ENCODE measurements around the gene CDK5RAP1. TPM values are rescaled to one million over a fixed set of nuclear protein-coding genes. Genes with fewer than 3 reads are reported as not detected.
A peak's percentile ranks its signal among the peaks of the same experiment; 100 is the strongest.

CDK5RAP1 gene
- total and polyA plus RNA-seq, 8 donors, result 8.1 to 63.9 (median 11.9) TPM

DNA sequence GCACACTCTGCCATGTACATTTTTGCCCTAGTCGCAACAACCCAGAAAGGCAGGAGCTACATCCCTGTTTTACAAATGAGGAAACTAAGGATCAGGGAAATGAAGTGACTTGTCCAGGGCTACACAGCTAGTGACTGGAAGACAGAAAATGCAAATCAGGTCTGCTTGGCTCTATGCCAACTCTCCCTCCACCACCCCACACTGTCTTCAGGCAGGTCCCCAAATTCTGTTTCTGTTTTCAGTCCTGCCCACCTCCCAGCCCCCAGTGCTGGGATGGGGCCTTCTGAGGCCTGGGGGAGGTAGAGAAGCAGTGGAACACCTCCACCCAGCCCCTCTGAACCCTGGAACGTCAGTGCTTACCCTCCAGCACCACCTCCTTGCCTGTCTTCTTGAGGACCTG is 37.2 kb upstream of the CDK5RAP1 start:
- intact Hi-C loops (cut with DNase I), result no loop called here
- H3K36me3 ChIP-seq, result no peaks in the 10 kb centered on the region
- H3K4me3 ChIP-seq, result no peak overlapping the region
- FAIRE-seq (no peak), DNase-seq (no peak), ATAC-seq (no peak)
- 93 to 98% methylated on average over 2 of the region's 2 CpGs for WGBS, 2 donors
- no peaks in the 10 kb centered on the region for H3K9me3 ChIP-seq
- TF ChIP-seq, protein P1, sequence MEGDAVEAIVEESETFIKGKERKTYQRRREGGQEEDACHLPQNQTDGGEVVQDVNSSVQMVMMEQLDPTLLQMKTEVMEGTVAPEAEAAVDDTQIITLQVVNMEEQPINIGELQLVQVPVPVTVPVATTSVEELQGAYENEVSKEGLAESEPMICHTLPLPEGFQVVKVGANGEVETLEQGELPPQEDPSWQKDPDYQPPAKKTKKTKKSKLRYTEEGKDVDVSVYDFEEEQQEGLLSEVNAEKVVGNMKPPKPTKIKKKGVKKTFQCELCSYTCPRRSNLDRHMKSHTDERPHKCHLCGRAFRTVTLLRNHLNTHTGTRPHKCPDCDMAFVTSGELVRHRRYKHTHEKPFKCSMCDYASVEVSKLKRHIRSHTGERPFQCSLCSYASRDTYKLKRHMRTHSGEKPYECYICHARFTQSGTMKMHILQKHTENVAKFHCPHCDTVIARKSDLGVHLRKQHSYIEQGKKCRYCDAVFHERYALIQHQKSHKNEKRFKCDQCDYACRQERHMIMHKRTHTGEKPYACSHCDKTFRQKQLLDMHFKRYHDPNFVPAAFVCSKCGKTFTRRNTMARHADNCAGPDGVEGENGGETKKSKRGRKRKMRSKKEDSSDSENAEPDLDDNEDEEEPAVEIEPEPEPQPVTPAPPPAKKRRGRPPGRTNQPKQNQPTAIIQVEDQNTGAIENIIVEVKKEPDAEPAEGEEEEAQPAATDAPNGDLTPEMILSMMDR (IDR thresholded peaks at IDR 0.05), result no peak
- no peak overlapping the region for H3K27ac ChIP-seq
- no peaks in the 10 kb centered on the region for H3K4me1 ChIP-seq
- H3K27me3 ChIP-seq, result no peaks in the 10 kb centered on the region

DNA sequence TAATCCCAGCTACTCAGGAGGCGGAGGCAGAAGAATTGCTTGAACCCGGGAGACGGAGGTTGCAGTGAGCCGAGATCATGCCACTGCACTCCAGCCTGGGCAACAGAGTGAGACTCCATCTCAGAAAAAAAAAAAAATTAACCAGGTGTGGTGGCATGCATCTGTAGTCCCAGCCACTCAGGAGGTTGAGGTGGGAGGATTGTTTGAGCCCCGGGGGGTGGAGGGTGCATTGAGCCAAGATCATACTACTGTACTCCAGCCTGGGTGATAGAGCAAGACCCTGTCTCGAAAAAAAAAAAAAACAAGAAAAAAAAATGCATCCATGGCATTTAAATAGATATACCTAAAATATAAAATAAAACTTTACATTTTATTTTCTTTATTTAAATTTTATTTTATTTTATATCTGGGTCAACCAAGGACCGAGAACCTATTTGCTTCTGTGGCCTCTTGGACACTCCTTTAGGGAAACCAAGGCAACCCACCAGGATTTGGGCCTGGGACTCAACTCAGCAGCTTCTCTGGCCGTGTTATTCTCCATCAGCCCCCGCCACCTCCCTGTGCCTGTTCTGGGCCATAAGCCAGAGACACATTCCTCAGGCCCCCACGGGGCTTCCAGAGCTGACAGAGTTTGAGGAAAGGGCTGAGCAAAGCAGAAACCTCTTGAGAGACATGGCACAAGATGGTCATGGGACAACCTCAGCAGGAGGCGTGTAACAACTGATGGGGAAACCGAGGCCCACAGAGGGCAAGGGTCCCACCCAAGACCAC is 36.0 kb upstream of the CDK5RAP1 start:
- Histone ChIP-seq H3K27me3 (no peaks in the 10 kb centered on the region), H3K4me3 (no peak overlapping the region), H3K9me3 (no peaks in the 10 kb centered on the region), H3K4me1 (no peaks in the 10 kb centered on the region), H3K36me3 (no peaks in the 10 kb centered on the region), H3K27ac (no peak overlapping the region)
- 74 to 77% methylated on average over 12 of the region's 12 CpGs for WGBS, 2 donors
- peak in 3 of 6 donors; percentile 28 to 43 (median 41) for DNase-seq
- intact Hi-C loops (cut with DNase I), result no loop called here
- FAIRE-seq, result no peak
- TF ChIP-seq, protein P1 (IDR thresholded peaks at IDR 0.05), result no peak
- ATAC-seq, result peak in 2 of 4 donors; percentile 21 to 36

DNA sequence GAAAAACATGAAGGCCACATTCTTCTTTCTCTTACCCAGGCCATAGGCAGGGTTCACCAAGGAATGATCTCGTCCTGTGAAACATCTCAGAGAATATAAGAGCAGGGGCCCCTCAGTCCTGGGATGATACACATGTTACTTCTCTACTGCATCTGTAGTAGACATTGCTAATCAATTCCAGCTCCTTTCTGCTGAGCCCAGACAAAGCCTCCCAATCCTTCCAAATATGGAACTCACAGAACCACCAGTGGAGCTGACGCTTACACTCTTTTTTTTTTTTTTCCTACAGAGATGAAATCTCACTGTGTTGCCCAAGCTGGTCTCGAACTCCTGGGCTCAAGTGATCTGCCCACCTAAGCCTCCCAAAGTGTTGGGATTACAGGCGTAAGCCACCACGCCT is 33.1 kb upstream of the CDK5RAP1 start:
- Histone ChIP-seq H3K9me3 (no peaks in the 10 kb centered on the region), H3K4me3 (no peak overlapping the region), H3K27ac (no peak overlapping the region), H3K36me3 (no peaks in the 10 kb centered on the region), H3K27me3 (no peaks in the 10 kb centered on the region), H3K4me1 (no peaks in the 10 kb centered on the region)
- DNase-seq (no peak), ATAC-seq (no peak), FAIRE-seq (no peak)
- intact Hi-C loops (cut with DNase I), result no loop called here
- WGBS, 2 donors, result 95 to 98% methylated on average over 5 of the region's 5 CpGs
- TF ChIP-seq, protein P1 (IDR thresholded peaks at IDR 0.05), result no peak

DNA sequence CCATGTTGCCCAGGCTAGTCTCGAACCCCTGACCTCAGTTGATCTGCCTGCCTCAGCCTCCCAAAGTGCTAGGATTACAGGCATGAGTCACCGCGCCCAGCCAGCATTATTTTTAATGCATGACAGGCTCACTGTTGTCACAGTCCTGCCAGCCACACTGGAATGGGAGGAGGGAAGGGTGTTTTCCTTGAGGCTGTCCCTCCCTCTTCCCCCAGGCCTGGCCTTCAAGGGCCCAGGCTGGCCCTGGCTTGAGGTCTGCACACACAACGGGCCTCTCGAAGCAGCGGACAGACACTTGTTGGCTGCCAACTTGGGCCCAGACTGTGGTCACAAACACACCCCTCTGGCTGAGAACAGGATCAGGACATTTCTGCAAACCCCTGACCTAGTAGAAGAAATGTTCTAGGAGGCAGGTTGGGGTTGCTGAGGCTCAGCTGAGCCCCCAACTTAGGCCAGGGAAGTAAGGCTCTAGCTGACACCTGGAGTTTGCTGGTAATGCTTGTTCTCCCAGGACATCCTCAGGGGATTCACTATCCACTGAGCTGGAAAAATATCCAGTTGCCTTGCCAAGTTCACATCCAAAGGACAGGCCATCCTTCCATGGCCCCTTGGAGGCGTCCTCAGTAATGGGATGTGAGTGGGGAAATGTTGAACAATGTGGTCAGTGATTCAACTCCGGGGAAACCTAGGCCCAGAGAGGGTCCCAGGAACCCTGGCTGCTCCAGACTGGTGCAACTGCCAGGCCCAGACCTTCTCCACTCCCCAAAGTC is 32.3 kb upstream of the CDK5RAP1 start:
- no peak overlapping the region for H3K27ac ChIP-seq
- H3K4me1 ChIP-seq, result no peaks in the 10 kb centered on the region
- no peaks in the 10 kb centered on the region for H3K27me3 ChIP-seq
- ATAC-seq, result peak; percentile 38 to 79 (median 66)
- DNase-seq, result no peak
- TF ChIP-seq, protein P1 (IDR thresholded peaks at IDR 0.05), result no peak
- H3K36me3 ChIP-seq, result no peaks in the 10 kb centered on the region
- H3K9me3 ChIP-seq, result no peaks in the 10 kb centered on the region
- FAIRE-seq, result no peak
- H3K4me3 ChIP-seq, result no peak overlapping the region
- intact Hi-C loops (cut with DNase I), result no loop called here
- 84 to 85% methylated on average over 8 of the region's 8 CpGs for WGBS, 2 donors
